A673 (cell line): ENCODE measurements around the gene NTSR2.

Experiments used
- CTCF ChIP-seq: fragments of 300-800, 200-600 bp; sonication (generic); conservative IDR thresholded peaks from 2 replicates; pipeline ENCODE4 v1.5.1; 2017; ENCODE audit warnings: low read depth, mild to moderate bottlenecking, antibody characterized with exemption, low read length, moderate library complexity, mixed read lengths
- EZH2 ChIP-seq: fragments of 200-600 bp; sonication (generic); IDR thresholded peaks from 2 replicates; pipeline ENCODE4 v1.6.1; 2017; ENCODE audit warnings: borderline replicate concordance, low read depth, mild to moderate bottlenecking, mixed read lengths, antibody characterized with exemption, low read length; ENCODE audit not compliant: poor library complexity, severe bottlenecking

- no peak for TF ChIP-seq EZH2
- no peak for TF ChIP-seq CTCF
Measured at GRCh38 chr2:11713815-11714214, 43.8 kb upstream of the NTSR2 start.
